CD4-positive, alpha-beta T cell treated with Interleukin-2 at 100 ng/mL for 4 hours (primary cell): ENCODE results near the gene SNAP91.
"Not testable (repeated sequence)": the region's sequence is repeated elsewhere in the genome, so short reads cannot be mapped to it uniquely, and the experiment has no call there.

Experiments used
- DNase-seq: peaks from one replicate; pipeline ENCODE4 v3.0.0-alpha.2; 2020; ENCODE audit warnings: low spot score

The SNAP91 gene, protein sequence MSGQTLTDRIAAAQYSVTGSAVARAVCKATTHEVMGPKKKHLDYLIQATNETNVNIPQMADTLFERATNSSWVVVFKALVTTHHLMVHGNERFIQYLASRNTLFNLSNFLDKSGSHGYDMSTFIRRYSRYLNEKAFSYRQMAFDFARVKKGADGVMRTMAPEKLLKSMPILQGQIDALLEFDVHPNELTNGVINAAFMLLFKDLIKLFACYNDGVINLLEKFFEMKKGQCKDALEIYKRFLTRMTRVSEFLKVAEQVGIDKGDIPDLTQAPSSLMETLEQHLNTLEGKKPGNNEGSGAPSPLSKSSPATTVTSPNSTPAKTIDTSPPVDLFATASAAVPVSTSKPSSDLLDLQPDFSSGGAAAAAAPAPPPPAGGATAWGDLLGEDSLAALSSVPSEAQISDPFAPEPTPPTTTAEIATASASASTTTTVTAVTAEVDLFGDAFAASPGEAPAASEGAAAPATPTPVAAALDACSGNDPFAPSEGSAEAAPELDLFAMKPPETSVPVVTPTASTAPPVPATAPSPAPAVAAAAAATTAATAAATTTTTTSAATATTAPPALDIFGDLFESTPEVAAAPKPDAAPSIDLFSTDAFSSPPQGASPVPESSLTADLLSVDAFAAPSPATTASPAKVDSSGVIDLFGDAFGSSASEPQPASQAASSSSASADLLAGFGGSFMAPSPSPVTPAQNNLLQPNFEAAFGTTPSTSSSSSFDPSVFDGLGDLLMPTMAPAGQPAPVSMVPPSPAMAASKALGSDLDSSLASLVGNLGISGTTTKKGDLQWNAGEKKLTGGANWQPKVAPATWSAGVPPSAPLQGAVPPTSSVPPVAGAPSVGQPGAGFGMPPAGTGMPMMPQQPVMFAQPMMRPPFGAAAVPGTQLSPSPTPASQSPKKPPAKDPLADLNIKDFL

GRCh38 chr6:83708970-83709747, at the start of gene SNAP91:
SNAP91 (minus strand) TSS chr6:83709101; CDS start chr6:83707927, 1,174 bp downstream.
- no peak for DNase-seq

GRCh38 chr6:83758533-83758932, 49.6 kb upstream of the SNAP91 start:
- no peak for DNase-seq

GRCh38 chr6:83757021-83757420, 48.1 kb upstream of the SNAP91 start:
- no peak for DNase-seq

DNA sequence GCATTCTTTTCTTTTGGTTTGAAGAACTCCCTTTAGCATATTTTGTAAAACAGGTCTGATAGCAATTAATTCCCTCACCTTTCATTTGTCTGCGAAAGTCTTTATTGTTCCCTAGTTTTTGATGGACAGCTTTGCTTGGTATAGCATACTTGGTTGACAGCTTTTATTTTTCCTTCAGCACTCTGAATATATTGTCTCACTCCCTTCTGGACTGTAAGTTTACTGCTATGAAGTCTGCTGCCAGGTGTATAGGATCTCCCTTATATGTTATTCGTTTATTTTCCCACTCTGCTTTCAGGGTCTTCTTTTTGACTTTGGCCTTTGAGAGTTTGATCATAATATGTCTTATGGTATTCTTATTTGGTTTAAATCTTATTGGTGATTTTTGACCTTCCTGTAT, 47.7 kb upstream of the SNAP91 start:
- DNase-seq, result no peak

- not testable (repeated sequence) for DNase-seq
Measured at GRCh38 chr6:83752375-83752774, 43.5 kb upstream of the SNAP91 start.

DNA sequence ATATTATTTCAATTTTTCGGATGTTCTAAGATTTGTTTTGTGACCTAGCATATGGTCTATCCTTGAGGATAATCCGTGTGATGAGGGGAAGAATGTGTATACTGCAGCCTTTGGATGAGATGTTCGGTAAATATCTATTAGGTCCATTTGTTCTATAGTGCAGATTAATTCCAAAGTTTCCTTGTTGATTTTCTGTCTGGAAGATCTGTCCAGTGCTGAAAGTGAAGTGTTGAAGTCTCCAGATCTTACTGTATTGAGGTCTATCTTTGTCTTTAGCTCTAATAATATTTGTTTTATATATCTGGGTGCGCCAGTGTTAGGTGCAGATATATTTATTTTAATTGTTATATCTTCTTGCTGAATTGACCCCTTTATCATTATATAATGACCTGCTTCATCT, 32.2 kb upstream of the SNAP91 start:
- no peak for DNase-seq

DNA sequence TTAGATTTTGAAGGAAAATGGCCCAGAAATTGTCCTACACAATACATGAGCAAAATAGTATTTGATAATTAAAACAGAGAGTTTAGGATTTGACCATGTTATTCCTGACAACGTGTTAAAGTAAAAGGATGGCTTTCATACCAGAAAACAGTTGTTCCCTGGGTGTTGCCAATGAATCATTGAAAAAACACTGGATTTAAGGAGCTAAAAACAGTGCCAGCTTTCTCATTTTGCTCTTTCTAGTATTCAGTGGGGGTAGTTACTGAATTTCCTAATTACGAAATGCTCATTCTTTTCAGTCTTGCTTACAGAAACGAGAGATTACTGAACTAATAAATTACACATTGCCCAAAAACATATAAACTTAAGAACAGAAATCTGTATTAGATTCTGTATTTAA, 26.6 kb upstream of the SNAP91 start:
- no peak for DNase-seq

GRCh38 chr6:83729871-83730270, 21.0 kb upstream of the SNAP91 start:
- no peak for DNase-seq

DNA sequence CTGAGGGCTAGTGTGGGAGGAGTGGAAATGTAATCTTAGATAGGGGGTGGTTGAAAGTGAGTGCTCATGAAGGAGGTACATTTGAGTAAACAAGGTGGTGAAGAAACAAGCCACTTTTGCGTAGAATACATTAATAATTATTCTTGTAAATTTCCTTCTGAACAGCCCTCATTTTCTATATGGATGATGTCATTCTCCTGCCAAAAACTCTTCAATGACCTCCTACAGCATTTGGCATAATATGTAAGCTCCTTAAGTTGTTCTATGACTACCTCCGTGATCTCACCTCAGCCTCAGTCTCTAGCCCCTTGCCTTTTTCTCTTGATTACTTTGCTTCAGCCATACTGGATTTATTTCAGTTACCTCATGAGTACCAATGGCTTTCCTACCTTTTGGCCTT, 14.0 kb upstream of the SNAP91 start:
- DNase-seq, result no peak

DNA sequence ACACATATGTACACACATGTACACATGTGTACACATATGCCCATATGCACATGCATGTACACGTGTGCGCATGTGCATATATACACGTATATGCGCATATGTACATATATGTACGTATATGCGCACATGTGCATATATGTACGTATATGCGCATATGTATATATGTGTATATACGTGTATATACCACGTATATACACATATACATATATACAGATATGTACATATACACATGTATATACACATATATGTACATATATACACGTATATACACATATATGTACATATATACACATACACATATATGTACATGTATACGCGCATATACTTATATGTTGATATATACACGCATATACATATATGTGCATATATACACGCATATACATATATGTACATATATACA, 8.9 kb upstream of the SNAP91 start:
- no peak for DNase-seq

DNA sequence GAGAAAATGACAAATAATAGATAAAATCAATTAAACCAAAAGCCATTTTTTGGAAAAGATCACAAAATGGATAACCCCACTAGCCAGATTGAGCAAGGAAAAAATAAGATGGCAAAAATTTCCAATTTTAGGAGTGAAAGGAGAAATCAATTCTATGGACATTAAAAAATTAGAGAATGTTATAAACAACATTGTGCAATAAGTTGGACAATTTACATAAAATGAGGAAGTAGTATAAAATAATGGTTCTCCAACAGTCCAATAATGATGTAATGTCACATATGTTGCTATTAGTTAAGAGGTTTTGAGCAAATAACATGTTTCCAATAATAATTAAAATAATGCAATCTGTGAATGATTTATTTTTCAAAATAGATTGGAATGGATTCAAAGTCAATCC, 3.1 kb upstream of the SNAP91 start:
- DNase-seq, result no peak

DNA sequence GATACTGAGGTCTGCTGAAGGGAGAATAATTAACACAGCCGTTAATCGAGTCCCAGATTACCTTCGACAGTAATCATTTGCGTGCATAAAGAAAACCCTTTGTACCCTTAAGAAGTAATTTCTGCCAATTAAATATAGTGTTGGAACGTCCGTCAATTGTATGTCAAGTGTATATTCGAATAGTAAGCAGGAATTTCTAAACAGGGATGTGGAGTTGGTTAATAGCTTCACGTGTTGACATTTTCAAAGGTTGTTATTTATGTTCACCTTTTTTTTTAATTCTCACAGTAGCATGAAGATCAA, 798 bp upstream of the SNAP91 start:
- DNase-seq, result no peak

- DNase-seq, result no peak
Measured at GRCh38 chr6:83708546-83708969, 343 bp downstream of the SNAP91 start.

- DNase-seq, result no peak
Measured at GRCh38 chr6:83707829-83708545, 914 bp downstream of the SNAP91 start.

DNA sequence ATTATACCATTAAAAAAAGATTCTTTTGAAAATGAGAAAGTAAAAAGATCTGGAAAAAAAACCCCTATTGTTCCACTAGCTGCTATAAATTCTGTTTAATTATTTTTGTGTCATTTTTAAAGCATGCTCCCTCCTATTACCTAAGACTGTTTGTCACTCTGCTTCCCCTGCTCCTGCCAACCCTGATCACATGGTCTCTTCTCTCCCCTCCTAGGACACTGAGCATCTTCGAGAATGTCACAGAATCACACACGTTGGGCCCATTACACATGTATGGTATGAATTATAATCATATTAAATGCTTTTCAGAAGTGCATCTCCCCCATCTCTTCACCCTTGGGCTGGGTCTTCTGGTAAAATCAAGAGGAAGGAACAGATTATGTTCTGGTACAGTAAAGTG, 6.2 kb downstream of the SNAP91 start:
- DNase-seq, result no peak

DNA sequence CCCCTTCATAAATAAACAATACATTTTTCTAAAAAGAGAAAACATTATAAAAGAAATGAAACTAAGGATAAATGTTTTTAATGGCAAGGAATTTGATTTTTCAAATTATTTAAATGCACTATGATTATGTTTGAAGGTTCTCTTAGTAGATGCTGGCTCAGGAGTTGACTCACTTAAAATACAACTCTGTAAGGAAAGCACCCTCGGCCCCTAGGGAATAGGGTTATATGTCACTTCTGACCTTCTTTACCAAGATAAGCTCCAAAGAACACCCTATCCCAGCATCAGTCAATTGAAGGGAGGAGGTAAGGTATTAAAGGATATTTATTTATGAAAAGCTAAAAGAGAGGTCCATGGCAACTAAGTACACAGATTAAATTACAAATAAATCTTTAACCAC, 6.8 kb downstream of the SNAP91 start:
- DNase-seq, result no peak

DNA sequence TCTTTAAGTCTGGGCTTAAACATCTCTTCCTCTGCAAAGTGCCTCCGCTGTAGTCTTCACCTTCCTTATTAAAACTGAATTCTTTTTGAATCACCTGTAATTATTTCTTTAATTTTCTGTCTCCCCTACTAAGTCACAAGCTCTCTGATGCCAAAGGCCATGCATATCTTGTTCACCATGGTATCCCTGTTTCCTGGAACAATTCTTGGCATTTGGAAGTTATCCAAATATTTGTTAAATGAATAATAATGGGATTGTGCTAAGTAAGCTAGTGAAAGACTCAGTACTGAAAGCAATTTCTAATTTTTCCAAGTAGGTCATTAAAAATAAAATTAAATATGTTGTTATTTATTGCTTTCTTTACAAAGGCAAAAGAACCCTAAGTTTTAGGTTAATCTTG, 12.2 kb downstream of the SNAP91 start:
- DNase-seq, result no peak

DNA sequence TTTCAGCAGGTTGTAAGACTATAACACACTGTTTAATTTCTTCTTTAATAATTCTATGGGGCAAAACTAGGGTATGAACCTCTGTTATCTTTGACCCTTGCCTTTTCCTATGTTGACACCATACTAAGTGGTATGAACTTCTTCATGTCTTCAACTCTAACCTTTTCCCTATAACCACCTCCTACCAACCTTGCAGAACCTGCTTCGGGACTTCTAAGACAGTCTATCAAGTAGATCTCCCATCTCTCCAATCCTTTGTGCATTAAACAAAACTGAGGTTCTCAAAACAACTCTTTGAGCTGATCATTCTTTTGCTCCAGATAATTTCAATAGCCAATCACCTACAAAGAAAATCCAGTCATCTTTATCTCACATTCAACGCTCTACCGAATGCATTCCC, 23.4 kb downstream of the SNAP91 start:
- DNase-seq, result no peak

DNA sequence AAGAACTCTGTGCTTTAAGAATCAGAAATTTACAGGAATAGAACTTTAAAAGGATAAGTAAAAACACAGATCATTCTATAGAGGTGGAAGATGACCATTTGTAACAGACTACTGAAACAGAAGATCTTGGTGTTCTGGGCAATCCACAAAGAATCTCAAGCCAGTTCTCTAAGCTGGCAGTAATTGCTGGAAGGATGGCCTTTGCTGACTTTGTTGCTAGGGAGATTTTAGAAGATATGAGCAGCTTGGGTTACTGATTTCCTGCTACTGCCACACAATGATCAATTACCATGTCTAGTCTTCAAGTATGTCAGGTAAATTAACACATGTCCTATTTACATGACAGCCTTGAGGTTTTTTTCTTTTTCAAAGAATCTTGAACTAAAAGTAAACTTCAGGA, 31.1 kb downstream of the SNAP91 start:
- DNase-seq, result no peak

- no peak for DNase-seq
Measured at GRCh38 chr6:83637953-83638352, 70.9 kb downstream of the SNAP91 start.

DNA sequence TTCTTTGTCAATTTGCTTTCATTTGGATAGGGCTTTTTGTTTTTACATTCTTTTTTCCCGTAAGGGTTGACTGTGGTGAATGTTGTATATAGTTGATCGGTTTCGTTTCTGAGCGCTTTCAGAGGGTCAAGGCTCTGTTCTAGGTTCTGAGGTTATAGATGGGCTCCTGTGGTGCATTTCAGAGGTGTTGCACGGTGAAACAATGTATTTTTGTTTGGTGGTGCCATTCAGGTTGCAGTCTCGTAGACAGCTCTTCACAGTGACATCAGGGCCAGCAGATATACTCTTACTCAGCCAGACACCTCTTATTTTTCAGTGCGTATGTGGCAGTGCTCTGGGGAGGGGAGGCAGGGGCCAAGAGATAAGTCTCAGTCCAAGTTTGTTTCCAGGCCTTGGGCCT, 72.1 kb downstream of the SNAP91 start:
- no peak for DNase-seq

DNA sequence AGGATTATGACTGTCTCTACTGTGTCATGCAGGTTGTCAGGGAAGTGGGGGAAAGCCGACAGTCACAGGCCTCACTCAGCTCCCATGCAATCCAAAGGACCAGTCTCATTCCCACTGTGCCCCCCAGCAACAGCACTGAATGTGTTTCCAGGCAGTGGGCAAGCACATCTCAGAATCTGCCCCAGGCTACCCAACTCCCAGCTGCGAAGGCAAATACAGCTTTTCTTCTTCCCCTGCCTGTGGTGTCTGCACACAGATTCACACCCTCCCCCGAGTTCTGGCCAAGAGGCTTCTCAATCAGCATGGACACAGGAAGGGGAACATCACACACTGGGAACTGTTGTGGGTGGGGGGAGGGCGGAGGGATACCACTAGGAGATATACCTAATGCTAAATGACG, 75.3 kb downstream of the SNAP91 start:
- no peak for DNase-seq
